HG03565 (cell line): ENCODE measurements around the gene LRRC26.
"Not testable (repeated sequence)": the region's sequence is repeated elsewhere in the genome, so short reads cannot be mapped to it uniquely, and the experiment has no call there.

Experiments used
- ATAC-seq: cut with Tn5 transposase; IDR thresholded peaks from one replicate; pipeline ENCODE4 v1.9.1; 2021; ENCODE audit warnings: mild to moderate bottlenecking, moderate library complexity; ENCODE audit not compliant: unreplicated experiment

The LRRC26 gene

GRCh38 chr9:137139468-137140150, 30.2 kb downstream of the LRRC26 start:
- ATAC-seq: no peak

- no peak for ATAC-seq
Observed at GRCh38 chr9:137138722-137139467, 31.0 kb downstream of the LRRC26 start, which contains the start of gene GRIN1. Gene GRIN1 (plus strand): TSS chr9:137139154. CDS start chr9:137139487, 333 bp downstream.

DNA sequence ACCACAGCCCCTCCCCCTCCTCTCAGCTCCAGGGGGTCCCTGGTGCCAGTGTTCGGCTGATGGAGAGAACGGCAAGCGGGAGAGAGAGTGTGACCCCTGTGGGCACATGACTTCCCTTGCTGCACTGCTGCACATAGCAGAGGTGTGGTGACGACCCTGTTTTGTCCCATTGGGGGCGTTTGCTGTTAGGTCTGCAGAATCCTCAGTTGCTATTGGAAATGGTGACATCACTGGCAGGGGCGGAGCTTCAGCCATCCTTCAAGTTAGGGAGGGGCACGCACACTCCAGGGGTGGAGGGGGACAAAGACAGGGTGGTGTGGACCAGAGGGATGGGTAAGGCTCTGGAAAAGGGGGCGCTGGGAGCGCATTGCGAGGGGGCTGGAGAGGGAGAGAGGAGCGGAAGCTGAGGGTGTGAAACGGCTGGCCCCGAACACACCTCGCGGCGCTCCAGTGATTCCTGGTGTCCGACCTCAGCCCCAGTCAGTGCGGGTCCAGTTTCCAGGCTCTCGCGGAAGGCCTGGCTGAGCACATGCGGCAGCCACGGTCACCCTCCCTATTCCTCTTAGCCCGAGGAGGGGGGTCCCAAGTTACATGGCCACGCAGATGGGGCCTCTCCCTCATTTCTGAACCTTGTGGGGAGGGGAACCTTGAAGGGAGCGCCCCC, 31.7 kb downstream of the LRRC26 start:
- no peak for ATAC-seq

DNA sequence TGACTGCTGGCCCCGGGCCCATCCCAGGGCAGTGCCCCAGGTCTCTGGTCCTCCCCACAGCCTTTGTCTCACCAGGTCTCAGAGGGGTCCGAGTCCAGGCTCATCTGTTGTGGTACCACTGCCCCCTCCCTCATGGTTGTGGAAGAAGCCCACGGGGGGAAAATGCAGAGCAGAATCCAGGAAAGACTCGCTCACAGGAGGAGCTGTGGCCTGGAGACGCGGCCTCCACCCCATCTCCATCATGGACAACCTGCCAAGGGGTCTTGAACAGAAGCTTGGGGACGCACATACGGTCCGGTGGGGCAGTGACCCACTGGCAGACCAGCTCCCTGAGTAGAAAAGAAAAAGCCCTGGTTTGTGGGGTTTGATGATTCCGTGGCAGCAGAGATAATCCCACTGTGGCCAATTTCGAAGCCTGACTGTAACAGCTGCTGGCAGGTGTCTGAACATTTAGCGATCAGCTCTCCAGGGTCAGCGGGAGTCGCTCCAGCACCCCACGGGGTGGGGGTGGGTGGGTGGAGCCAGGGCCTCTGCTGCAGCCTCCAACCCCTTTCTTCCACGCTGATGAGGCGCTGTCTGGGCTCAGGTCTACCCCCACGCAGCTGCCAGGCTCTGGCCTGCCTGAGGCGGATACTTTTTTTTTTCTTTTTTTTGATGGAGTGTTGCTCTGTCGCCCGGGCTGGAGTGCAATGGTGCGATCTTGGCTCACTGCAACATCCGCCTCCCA, 32.8 kb downstream of the LRRC26 start:
- no peak for ATAC-seq

- no peak for ATAC-seq
Observed at GRCh38 chr9:137136261-137136880, 33.5 kb downstream of the LRRC26 start.

DNA sequence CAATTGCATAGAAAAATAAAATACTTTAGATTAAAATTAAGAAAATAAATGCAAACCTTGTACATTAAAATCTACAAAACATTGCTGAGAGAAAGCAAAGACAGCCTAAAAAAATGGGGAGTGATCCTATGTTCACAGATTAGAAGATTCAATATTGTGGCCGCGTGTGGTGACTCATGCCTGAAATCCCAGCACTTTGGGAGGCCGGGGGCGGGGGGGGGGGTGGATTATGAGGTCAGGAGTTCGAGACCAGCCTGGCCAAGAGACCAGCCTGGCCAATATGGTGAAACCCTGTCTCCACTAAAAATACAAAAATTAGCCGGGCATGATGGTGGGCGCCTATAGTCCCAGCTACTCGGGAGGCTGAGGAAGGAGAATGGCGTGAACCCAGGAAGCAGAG, 34.7 kb downstream of the LRRC26 start:
- ATAC-seq: not testable (repeated sequence)

GRCh38 chr9:137134191-137134590, 35.7 kb downstream of the LRRC26 start:
- ATAC-seq: no peak

DNA sequence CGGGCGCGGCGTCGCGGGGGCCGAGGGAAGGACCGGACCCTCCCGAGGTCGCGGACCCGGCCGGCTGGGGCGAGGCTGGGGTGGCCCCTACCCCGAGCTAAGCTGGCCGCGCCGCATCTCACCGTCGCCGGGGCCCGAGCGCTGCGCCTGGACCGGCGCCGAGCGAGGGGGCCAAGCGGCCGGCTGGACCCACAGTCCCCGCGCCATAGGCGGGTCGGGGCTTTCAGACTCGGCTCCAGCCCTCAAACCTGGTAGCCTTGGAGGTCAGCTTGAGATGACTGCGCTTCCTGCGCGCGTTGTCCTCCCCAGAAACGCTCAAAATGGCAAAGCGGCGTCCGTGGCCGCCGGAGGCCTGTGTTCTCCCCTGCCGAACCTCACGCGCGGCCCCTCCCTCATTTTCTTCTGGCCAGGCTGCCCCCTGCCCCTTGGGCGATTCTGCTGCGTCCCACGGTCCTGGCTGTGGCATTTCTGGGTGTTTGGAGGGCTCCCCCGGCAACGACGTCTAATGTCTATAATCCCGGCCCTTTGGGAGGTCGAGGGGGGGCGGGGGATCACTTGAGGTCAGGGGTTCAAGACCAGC, 39.6 kb downstream of the LRRC26 start:
- ATAC-seq: no peak

DNA sequence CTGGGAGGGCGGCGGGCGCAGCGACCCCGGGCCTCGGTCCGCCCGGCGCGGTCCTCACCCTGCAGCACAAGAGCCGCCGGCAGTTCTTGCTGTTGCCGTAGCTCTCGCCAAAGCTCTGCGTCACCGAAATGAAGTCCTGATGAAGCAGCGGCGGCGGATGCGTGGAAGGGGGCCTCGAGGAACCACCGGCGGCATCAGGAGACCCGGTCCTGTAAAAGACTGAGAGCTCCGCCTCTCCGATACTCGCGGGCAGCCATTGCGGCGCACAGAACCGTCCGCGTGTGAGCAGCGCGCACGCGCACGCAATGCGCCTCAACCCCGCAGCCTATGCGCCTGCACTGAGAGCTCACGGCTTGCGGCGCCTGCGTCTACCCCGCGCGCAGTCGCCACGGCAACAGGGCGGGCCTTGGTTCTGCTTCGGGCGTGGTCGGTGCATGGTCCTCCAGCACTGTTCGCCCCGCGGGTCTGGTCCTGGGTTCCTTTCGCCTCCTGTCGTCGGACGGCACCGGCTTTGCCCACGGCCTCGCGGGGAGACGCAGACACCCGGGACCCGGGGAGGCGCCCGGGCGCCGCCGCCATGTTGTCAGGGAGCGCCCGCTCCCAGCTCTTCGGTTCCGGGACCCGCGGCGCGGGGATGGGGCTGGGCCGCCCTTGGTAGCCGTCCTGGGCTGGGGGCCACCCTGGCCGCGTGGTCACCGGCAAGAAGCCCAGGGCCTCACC, 40.2 kb downstream of the LRRC26 start:
- no peak for ATAC-seq

DNA sequence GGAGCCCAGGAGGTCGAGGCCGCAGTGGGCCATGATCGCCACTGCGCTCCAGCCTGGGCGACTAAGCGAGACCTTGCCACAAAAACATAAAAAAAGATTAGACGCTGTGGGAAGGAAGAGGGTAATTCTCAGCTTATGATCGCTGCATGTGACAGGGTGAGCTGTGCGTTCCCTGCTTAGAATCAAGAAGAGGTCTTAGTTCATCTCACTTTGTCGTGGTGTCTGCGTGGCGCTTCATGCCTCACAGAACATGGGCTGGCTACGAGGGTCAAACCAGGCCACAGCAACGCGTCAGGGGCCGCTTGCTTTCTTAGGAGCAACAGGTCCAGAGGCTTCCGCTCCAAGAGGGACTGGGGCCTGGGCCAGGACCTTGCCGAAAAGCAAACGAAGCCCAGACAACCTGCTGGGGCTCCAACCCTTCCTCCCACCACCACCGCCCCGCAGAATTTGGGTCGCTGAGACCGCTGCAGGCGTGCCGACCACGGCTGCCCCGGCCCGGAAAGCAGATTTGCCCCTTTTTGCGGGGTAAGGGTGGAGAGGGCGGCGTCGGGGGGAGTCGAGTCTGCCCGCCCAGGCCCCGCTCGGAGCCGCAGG, 40.9 kb downstream of the LRRC26 start:
- ATAC-seq: no peak

GRCh38 chr9:137128158-137128861, 41.5 kb downstream of the LRRC26 start:
- ATAC-seq: no peak

DNA sequence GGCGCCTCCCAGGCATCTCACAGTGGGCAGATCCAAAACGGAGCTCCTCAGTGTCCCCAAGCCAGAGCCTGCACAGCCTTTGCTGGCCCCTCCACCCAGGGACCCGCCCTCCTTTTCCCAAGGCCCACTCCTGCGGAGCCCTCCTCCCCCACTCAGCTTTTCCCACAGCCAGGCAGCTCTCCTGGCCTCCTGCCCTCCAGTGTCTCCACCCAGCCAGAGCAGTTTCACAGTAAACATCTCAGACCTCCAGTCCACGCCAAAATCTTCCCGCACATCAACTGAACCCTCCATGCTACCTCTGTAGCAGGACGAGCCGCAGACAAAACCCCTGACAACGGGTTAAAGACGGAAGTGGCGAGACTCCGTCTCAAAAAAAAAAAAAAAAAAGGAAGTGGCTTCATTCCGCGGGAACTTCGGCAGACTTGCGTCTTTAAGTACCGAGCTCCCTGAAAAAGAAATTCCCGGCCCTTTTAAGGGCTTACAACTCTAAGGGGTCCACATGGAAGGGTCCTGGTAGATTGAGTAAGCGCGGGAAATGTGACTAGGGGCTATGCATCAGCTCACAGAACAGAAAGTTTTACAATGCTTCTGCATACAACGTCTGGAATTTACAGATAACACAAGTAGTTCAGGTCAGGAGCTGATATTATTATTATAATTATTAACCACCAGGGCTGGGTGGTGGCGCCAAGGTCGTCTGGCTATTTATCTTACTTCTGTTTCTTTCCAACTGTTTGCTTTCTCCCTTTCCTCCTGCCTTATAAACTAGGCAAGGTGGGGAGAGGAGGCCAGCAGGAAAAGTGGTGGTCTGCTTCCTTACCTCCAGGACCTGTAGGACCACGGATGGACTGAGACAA, 42.3 kb downstream of the LRRC26 start:
- ATAC-seq: no peak

DNA sequence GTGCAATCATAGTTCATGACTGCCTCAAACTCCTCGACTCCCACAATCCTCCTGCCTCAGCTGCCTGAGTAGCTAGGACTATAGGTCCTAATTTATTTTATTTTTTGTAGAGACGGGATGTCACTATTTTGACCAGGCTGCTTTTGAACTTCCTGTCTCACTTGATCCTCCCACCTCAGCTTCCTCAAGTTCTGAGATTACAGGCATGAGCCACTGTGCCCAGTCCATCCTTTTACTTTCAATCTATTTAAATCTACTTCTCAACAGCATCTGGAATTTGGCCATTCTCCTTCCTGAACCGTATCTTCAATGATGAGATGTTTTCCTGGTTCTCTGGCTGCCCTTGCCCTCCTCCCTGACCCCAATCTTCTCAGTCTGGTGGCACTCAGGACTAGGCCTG, 43.1 kb downstream of the LRRC26 start:
- ATAC-seq: no peak

GRCh38 chr9:137123952-137124462, 45.8 kb downstream of the LRRC26 start:
- ATAC-seq: not testable (repeated sequence)

DNA sequence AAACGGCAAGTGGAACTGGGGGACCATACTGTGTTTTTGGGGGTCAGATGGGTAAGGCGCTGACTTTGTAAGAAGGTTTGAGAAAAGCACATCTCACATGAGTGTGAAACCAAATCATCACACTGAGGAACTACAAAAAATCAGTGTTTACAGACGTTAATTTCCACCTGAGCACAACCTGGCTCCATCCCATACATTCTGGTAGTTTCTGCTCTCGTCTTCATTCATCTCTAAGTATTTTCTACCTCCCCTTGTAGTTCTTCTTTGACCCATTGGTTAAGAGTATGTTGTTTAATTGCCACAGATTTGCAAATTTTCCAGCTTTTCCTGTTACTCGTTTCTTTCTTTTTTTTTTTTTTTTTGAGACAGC, 46.4 kb downstream of the LRRC26 start:
- ATAC-seq: no peak

- ATAC-seq: not testable (repeated sequence)
Observed at GRCh38 chr9:137122796-137123467, 46.9 kb downstream of the LRRC26 start.
